G401 (cell line): ENCODE measurements around the gene ZNF138. TPM values are rescaled to one million over a fixed set of nuclear protein-coding genes. Genes with fewer than 3 reads are reported as not detected.
"Not testable (repeated sequence)": the region's sequence is repeated elsewhere in the genome, so short reads cannot be mapped to it uniquely, and the experiment has no call there.

ENCODE experiments used
- DNase-seq: peaks from one replicate; pipeline ENCODE4 v3.0.0-alpha.2; 2015; ENCODE audit warnings: low spot score
- in situ Hi-C: cut with HindIII; loops from 2 replicates; pipeline ENCODE4 v1.10.0; 2016; ENCODE audit warnings: low sequenced_read_pairs, mixed read lengths
- total RNA-seq: library from RNA; depleted of rRNA; stranded (reverse); fragments of >200 nt; shearing (Covaris generic); gene quantifications from 2 replicates; pipeline ENCODE4 v1.2.3, GENCODE V29; 2014

Gene ZNF138
- total RNA-seq, 1 experiment from 2014 or later = 6.9 TPM

- in situ Hi-C loops = no loop called here
- DNase-seq = no peak
These were observed 40.8 kb downstream of the ZNF138 start for GRCh38 chr7:64834989-64835388.

DNA sequence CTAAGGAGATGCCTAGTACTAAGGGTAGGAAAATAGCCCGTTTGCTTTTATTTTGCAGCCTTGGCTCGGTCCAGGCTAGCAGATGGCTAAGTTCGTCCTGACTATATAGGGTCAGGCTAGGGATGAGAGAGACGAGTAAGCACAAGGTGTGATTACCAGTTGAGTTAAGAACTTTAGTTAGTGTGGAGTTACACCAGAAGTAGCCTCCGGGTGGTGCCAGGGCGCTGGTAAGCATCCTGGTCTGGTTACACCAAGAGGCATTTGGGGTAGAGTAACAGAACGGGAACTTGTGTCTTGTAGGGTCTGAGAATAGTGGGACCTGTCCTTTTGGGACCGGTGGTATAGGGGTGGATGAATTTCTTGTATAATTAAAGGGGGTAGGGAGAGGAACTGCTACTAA is 41.6 kb downstream of the ZNF138 start:
- in situ Hi-C loops, DNase-seq: not testable (repeated sequence)

DNA sequence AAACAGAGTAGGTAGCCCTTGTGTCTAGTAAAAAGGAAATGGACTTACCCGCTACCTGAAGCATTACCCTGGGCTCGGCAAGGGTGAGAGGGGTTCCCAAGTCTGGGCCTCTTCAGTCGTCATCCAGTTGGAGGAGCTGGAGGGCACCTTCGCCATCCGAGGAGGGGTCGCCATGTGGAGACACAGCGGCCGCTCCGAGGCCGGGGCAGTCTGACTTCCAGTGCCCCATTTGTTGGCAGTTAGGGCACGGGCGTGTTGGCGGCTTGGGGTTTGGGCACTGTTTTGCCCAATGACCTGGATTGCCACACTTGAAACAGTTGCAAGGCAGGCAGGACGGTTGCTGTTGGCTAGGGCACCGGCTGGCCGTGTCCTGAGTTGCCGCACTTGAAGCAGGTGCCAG is 43.8 kb downstream of the ZNF138 start:
- in situ Hi-C loops, DNase-seq: not testable (repeated sequence)

GRCh38 chr7:64838691-64839090 is 44.5 kb downstream of the ZNF138 start:
- no peak for DNase-seq
- in situ Hi-C loops = no loop called here

DNA sequence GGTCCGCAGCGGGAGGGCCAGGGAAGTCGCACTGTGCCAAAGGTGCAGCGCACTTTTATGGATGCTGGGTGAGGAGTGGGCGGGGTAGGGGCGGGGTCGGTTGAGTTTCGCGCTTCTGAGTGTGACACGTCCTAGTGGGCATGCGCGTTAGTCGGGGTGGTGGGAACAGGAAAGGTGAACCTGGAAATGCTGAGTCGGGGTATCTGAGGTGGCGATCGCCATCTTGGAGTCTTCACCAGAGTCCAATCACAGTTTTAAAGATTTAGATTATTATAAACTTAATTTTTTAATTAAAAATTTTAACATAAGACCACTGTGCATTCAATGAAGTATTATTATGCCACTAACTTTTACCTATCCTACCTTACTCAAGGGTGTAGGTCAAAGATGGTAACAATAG is 45.7 kb downstream of the ZNF138 start:
- in situ Hi-C loops = no loop called here
- DNase-seq = no peak

DNA sequence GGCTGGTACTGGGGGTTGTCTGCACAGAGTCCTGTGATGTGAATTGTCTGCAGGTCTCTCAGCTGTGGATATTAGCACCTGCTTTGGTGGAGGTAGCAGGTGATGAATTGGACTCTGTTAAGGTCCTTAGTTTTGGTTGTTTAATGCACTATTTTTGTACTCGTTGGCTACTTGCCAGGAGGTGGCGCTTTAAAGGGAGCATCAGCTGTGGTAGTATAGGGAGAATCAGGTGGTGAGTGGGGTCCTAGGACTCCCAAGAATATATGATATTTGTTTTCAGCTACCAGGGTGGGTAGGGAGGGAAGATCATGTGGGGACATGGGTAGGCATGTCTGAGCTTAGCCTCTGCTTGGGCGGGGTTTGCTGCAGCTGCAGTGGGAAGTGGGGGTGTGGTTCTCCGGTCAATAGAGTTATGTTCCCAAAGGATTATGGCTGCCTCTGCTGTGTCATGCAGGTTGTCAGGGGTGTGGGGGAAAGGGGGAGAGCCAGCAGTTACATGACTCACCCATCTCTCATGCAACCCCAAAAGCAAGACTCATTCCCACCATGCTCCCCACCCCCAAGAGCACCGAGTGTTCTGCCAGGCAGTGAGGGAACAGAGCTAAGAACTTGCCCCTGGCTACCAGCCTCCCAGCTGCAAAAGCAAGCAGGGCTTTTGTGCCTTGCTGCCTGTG is 55.2 kb downstream of the ZNF138 start:
- no peak for DNase-seq
- in situ Hi-C loops = no loop called here

DNA sequence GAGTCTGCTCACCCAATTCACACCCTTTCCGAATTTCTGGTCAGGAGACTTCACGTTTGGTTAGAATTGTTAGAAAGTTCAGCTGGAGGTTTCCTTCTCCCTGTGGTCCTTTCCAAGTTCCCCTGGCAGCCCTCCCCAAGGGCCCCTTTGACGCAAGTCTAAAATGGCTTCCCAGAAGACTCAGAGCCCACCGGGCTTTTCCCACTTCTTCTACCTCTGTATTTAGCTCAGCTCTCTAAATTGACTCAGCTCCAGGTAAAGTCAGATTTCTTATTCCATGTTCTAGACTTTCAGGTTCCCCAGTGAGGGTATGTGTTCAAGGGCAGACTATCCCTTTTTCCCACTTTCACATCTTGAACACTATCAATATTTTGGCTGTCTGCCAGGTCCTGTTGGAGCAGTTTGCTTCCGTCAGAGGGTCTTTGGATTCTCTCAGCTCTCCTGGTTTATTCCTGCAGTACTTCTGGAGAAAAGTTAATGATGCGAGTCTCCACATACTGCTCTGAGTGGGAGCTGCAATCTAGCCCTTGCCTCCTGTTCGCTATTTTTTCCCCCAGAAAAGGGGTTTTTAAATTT is 55.8 kb downstream of the ZNF138 start:
- DNase-seq = no peak
- in situ Hi-C loops = no loop called here

GRCh38 chr7:64853679-64854078 is 59.5 kb downstream of the ZNF138 start:
- DNase-seq = no peak
- in situ Hi-C loops = no loop called here

DNA sequence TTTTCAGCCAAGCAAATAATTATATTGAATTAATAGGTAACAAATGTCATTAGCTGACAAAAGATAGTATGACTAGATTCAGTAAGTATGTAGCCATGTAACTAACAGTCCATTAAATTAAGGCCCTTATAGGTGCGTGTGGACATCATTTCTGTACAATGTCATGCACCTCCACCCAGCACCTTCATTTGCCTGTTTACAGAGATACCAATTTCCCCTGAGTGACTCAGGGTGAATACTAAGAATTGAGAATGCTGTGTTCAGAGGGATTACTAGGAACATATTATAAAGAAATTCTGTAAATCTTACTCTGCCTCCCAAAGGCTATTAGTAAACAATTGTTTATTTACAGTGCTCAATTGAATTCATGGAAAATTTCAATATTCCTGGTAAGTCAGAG is 60.7 kb downstream of the ZNF138 start:
- DNase-seq = no peak
- in situ Hi-C loops = no loop called here

DNA sequence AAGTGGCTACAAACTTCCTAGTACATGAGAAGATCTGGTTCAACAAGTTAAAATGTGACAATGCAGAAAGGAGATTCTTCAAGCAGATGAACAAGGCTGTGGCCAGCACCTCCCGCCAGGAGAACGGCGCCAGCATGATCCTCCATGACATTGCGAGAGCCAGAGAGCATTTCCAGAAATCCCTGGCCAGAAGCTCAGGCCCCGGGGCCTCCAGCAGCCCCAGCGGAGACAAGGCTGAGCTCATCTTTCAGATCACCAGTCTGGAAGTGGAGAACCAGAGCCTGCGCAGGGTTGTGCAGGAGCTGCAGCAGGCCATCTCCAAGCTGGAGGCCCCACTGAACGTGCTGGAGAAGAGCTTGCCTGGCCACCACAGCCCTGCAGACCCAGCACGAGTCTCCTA is 68.8 kb downstream of the ZNF138 start:
- DNase-seq = no peak
- in situ Hi-C loops = no loop called here

DNA sequence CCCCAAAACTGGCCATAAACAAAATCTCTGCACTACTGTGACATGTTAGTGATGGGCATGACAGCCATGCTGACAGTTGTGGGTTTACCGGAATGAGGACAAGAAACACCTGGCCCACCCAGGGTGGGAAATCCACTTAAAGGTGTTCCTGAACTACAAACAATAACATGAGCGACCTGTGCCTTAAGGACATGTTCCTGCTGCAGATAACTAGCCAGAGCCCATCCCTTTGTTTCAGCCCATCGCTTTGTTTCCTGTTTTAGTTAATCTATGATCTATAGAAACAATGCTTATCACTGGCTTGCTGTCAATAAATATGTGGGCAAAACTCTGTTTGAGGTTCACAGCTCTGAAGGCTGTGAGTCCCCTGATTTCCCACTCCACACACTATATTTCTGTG is 69.3 kb downstream of the ZNF138 start:
- in situ Hi-C loops, DNase-seq: not testable (repeated sequence)

DNA sequence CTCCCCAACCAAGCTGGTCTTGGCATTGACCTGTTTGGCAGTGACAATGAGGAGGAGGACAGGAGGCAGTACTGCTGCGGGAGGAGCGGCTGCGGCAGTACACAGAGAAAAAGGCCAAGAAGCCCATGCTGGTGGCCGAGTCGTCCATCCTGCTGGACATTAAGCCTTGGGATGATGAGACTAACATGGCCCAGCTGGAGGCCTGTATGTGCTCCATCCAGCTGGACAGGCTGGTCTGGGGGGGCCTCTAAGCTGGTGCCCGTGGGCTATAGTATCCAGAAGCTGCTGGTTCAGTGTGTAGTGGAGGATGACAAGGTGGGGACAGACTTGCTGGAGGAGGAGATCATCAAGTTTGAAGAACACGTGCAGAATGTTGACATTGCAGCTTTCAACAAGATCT is 69.7 kb downstream of the ZNF138 start:
- in situ Hi-C loops = no loop called here

DNA sequence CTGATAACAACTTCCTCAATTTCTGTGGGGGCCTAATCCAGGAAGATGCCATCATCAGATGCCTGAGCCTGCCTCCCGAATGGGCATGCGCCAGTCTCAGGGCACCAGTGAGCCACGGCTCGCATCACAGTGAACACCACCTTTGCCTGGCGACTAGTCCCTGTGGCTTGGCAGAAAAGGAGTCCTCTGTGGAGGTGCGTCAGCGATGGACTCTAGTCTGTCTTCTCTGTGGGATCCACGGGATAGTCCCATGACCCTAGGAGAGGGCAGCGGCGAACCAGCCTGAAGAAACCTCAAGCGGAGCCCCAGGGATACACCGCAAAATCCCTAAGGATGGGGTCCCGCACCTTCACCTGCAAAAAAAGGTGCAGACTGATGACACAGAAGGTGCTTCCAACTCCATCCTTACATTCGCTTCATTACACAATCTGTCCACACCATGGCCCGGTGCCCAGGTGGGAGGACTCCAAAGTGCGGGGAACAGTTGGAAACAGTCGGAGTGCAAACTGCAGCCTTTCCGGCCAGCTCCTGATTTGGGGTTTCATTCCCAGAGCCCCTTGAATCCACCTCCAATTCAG is 73.7 kb downstream of the ZNF138 start:
- in situ Hi-C loops = no loop called here

More for the DNA sequence above, 69.7 kb downstream of the ZNF138 start:
- DNase-seq = no peak

DNA sequence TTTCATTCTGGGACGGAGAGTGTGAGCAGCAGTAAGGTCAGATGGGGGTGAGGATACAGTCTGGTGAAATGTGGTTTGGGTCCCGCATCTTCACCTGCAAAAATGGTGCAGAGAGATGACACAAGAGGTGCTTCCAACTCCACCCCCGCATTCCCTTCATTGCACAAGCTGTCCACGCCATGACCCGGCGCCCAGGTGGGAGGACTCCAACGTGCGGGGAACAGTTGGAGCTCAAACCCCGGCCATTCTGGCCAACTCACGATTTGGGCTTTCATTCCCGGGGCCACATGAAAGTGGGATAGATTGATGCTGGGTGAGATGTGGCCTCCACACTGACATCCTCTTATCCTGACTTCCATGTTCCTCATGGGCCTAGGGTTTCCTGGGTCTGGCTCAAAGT is 74.3 kb downstream of the ZNF138 start:
- no peak for DNase-seq
- in situ Hi-C loops = no loop called here

More for the DNA sequence above, 73.7 kb downstream of the ZNF138 start:
- DNase-seq = no peak

DNA sequence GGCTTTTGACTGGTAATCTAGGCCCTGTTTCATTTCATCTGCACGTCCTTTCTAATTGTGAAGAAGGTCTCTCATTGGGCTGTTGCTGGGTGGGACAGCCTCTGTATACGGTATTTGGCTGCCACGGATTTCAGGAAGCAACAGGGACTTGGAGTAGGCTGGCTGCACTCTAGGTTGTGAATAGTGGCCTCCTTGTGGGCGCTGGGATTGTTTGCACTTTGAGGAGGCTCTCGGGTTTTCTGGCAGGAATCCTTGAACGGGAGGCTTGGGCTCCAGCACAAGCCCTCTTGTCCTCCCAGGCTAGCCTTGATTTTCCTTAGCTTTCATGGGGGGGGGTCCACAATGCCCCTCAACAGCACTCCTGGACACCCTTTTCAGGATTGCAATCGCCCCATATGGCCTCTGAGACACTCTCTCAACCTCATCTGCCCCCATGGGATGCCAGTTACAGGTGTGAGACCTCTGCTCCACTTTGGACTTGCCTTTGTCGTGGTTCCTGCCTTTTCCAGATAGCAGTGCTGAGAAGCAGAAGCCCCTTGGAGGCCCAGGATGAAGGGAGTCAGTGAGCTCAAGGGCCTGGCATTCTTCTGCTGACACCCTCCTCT is 75.0 kb downstream of the ZNF138 start:
- no peak for DNase-seq
- in situ Hi-C loops = no loop called here

GRCh38 chr7:64869912-64870562 is 75.8 kb downstream of the ZNF138 start:
- no peak for DNase-seq
- in situ Hi-C loops = no loop called here

GRCh38 chr7:64870656-64871055 is 76.4 kb downstream of the ZNF138 start:
- in situ Hi-C loops = no loop called here
- DNase-seq = no peak

- no peak for DNase-seq
- in situ Hi-C loops = no loop called here
These were observed 77.5 kb downstream of the ZNF138 start for GRCh38 chr7:64871761-64872160.

DNA sequence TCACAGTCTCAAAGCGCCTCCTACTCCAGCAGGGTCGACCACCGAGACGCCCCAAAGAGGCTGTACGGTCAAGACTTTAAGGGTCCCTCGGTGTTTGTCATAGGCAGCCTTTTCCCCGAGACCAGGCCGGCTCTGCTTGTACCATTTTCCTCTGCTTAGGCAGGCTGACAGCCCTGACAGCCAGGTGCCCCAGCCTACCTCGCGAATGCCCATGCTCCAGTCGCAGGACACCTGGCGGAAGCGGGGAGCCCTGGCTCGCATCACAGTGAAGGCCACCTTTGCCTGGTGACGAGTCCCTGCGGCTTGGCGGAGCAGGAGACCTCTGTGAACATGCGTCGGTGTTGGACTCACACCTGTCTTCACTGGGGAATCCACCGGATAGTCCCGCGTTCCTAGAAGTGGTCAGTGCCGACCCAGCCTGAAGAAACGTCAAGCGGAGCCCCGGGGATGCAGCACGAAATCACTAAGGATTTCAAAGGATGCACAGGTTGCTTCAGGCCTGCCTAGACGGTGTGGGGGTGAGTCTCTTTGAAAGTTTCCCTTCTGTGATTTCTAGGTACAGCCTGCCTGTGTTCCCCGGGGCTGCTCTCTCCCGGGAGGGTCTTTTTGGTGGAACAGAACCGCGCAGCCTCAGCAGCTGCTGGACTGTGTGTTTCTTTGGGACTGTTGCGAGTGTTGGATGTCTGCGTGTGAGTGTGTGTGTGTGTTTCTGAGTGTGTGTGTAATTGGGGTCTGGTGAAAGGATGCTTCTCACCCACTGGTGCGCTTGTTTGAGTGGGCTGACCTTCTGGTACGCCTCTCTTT is 78.3 kb downstream of the ZNF138 start:
- no peak for DNase-seq
- in situ Hi-C loops = no loop called here
